ENCODE results near the gene TCF4.

TCF4 gene

DNA sequence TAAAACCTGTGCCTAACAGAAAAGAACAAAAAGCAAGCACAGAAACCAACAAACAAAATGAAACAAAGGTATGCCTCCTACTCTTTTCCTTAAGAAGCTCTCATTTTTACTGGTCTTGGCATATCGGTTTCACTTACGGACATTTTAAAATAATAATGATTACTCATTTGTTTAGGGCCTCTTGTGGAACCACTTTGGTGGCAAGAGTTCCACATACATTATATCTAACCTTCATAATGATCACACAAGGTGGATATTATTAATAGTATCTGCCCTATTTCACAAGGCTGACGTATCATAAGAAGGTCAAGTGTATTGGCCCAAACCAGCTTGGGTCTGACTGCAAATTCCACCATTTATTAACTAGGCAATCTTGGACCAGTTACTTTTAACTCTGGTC is 304.7 kb downstream of the TCF4 start:
- FAIRE-seq, result no peak

DNA sequence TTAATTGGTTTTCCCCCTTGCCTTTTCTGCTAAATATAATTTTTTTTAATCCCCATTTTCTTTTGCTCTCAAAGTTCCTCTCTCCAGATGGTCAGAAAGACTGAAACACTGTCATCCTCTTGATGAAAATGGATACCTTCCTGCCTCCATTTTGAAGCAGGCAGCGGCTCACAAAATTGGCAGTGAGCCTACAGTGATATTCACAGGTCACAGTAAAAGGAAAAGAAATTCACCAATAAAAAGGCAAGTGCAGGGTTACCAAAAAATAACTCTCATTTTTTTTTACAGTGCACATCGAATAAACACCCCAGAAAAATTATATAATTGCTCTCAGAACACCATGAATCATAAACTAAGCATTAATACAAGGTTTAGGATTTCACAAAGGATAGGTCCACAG is 307.5 kb downstream of the TCF4 start:
- no peak for FAIRE-seq

GRCh38 chr18:55275039-55275901 is 312.7 kb downstream of the TCF4 start:
- no peak for FAIRE-seq

GRCh38 chr18:55272510-55273243 is 315.3 kb downstream of the TCF4 start:
- no peak for FAIRE-seq

DNA sequence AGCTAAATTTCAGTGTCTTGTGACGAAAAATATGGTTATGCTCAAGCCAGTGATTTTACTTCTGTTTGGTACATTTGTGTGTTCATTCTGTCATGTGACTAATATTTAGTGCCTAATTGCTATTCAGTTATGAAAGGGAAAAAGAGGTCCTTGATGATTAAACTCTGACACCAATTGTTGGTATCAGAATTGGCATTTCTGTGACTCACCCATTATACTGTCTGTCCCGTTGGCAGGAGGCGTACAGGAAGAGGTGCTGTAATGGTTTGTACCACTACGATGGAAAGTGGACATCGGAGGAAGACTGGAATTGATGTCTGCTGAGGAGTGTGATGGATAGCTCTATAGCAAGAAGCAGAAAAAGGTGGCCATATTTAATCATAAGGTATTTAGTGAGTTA is 318.4 kb downstream of the TCF4 start:
- FAIRE-seq, result no peak

GRCh38 chr18:55268628-55269275 is 319.2 kb downstream of the TCF4 start:
- no peak for FAIRE-seq

- no peak for FAIRE-seq
These were observed 319.8 kb downstream of the TCF4 start for GRCh38 chr18:55268151-55268601.

- no peak for FAIRE-seq
These were observed 321.0 kb downstream of the TCF4 start for GRCh38 chr18:55266981-55267380.

DNA sequence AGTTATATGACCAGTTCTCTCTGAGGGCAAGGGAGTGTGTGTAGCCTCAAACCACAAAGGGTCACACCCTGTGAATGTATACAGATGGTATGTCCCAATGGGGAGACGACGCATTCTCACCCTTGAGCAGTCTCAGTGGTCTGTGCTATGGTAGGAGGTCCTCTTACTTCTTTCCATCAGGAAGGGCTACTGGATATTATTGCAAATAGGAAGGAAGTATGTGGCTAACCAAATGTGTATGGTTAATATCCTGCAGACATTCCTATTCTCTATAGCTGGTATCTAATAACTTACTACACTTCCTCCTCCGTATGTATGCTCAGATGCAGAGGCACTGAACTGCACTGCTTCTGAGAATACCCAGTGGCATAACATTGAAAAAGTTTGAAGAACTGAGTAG is 322.0 kb downstream of the TCF4 start:
- FAIRE-seq, result no peak

DNA sequence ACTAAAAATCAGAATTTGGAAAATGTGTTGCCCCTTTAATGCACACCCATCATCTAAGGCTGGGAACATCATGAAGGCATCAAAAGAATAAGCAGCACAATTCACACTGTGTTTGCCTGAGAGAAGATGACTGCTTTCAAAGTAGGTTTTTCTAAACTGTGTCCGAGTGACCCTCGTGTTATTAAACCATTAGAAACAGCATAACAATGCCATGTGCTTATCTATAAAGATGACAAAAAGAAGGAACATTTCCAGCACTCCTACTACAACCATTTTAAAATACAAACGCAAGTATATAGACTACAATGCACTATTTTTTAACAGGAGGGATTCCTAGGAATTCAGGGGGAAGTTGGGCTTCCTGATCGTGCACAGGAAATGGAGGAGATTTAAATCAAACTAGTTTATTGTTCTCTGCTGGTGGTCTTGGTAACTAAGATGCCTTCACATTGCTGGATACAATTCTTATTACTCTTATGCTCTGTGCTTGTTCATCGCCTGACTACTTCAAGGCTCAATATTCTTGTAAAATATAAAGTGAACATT is 322.8 kb downstream of the TCF4 start:
- FAIRE-seq, result no peak

GRCh38 chr18:55264108-55264507 is 323.9 kb downstream of the TCF4 start:
- FAIRE-seq, result no peak

DNA sequence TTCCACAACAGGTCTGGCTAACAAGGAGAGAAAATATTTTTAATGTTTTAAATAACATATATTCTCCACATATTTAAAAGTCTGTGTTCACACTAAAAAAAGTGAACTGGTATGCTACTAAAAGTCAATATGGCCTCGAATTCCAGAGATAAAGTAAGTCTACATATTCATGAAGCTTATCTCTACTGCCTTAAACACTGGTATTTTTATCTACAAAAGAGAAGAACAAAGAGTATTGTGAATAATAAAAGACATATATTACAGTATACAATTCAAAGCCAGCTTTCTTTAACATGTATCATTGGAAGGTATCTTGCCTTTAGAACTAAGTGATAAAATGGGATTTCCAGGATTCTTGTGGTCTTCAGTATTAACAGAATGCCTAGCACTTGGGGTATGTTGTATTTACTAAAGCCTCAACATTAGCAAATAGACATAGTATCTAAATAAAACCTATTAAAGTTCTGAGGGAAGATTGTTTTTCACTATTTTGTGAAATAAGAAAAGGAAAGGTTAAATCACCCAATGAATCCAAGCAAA is 325.9 kb downstream of the TCF4 start:
- FAIRE-seq, result no peak

- no peak for FAIRE-seq
These were observed 326.7 kb downstream of the TCF4 start for GRCh38 chr18:55261253-55261652.

DNA sequence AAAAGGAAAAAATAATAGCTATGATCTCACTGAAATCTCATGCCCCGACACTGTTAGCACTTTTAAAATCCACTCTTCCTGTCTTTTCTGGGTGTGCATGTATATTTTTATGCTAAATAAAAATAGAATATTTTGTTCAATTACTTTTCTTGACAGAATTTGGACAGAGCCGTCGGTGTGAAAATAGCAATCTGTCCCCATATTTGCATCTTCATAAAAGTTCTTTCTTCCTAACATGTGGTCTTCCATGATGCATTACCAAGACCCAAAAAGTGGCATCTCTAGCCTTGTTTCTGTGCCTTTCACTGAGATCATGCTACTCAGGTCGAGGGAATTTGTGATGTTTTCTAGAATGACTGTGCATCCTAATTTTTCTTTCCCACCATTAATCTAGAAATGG is 329.9 kb downstream of the TCF4 start:
- FAIRE-seq, result no peak

DNA sequence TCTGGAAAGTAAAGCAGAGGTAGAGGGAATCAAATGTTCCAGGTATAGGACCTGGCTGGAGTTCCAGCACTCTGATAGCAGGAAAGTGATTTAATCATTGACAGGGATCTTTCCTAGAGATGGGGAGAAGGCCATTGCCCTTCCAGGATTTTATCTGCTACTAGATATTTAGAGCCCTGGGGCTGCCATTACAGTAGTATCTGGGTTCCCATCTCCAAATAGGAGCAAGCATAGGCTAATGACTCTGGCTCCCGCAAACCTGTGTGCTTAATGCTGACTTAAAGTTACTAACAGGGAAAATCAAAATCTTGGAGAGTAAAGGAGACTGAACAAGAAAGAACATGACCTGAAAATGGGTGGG is 331.1 kb downstream of the TCF4 start:
- no peak for FAIRE-seq

GRCh38 chr18:55256226-55256928 is 331.6 kb downstream of the TCF4 start:
- FAIRE-seq, result no peak

GRCh38 chr18:55253814-55254213 is 334.2 kb downstream of the TCF4 start:
- FAIRE-seq, result no peak

GRCh38 chr18:55252901-55253300 is 335.1 kb downstream of the TCF4 start:
- FAIRE-seq, result no peak

DNA sequence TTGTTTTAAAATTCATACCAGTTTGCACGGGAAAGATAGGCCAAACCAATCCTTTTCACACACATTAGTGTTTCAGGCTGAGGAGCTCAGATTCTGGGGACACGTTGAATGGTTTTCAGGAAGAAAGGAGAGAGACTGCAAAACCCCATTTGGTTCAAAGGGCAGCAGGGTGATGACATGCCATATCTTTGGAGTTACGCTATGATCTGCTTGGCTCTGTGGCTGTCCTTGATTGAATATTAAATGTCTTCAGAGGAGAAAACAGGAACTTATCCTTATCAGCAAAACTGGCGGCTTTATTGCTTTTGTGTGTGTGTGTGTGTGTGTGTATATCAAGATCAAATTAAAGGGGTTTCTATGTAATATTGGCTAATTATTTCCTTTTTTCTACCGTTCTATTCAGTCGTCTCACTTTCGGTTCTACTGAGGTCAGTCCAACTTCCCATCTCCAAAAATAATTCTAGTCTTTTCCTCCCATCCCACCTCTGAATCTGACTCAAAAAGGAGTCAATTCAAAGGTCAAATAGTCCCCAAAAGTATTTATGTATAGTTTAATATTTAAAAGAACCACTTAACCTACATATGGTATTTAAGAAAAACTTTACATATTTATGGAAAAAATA is 335.8 kb downstream of the TCF4 start:
- no peak for FAIRE-seq

DNA sequence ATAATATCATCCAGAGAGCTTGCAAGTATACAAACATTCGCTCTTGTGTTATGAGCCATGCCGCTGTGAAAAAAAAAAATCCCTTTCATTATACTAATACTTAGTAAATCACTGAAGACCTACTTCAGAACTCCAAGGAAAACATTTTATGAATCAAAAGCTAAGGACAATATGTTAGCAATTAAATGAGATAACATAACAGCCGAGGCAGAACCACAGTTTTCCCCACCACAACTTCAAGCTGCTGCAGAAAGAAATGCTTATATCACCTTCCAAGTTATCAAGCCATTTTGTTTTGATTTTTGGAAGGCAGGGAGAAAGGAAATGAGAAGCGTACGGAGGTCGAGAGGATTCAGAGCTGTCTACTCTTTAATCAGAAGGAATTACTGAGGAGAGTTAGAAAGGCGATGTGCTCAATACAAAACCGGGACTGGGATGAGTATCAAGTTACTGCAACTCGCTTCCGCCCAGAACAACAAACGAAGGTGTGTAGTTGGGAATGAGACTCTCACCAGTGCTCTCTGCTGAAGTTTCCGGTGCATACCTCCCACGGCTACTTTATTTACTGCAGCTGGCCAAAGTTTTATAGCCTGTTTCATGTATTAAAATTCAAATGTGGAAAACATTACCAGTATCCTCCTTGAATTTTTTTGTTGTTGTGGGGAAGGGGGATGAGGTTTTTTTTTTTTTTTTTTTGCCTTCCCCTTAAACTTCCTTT is 336.6 kb downstream of the TCF4 start:
- FAIRE-seq, result no peak

- no peak for FAIRE-seq
These were observed 337.2 kb downstream of the TCF4 start for GRCh38 chr18:55250768-55251173.

All from G401.6 (cell line).